Embryonic facial prominence (tissue), 1 donor: Measurements from ENCODE around the gene PCBP3.
"Not testable (repeated sequence)": the region's sequence is repeated elsewhere in the genome, so short reads cannot be mapped to it uniquely, and the experiment has no call there.

Source experiments
- DNase-seq: peaks from one replicate; pipeline ENCODE4 v3.0.0-alpha.2; 2016; ENCODE audit errors: extremely low spot score

Gene PCBP3

DNA sequence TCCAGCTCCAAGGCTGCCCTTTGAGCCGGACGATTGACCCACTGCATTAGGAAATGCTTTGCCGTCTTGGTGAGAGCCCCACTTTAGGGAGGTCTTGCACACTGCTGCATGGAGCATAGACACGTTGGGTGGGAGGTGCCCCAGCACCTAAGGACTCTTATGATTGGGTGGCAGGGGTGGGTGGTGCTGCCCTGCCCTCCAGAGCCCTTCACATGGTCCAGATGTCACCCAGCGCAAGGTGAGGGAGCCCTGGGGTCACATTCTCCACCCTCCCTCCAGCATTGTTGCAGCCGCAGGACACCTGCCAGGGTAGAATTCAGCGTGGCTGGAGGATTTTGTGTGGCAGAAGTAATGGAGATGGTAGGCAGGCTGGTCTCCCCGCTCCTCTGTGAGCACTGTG, 200.7 kb downstream of the PCBP3 start:
- no peak for DNase-seq

DNA sequence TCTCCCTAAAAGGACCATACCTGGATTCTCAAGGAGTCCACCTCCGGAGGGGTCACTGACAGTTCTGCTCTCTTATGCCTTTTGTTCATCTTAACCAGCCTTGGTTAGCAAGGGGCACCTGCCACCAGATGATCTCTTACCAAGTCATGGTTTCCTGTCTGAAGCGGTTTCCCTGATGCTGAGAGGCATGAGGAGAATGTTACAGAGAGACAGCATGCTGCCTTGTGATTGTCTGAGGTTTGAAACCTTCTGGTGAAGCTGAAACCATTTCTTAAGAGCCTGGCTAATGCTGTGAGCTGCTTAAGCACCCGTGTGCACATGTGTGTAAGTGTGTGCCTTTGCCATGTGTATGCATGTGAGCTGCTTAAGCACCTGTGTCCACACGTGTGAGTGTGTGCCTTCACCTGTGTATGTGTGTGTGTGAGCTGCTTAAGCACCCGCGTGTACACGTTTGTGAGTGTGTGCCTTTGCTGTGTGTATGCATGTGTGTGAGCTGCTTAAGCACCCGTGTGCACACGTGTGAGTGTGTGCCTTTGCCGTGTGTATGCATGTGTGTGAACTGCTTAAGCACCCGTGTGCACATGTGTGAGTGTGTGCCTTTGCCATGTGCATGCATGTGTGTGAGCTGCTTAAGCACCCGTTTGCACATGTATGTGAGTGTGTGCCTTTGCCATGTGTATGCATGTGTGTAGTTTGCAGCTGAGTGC, 201.7 kb downstream of the PCBP3 start:
- no peak for DNase-seq

DNA sequence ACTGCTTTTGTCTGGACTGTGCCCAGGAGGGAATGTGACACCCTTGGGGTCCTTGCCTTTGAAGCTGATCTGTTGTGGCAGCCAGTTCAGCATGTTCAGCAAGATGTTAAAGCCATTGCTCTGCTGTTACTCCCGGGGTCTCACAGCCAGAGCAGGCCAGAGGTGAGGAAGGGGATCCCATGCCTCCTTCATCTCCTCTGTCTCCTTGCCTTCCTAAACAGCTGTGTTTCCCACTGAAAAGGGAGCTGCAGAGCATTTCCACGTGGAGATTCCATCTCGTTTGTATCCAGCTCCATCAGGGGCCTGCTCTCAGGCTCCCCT, 202.2 kb downstream of the PCBP3 start:
- DNase-seq: no peak

DNA sequence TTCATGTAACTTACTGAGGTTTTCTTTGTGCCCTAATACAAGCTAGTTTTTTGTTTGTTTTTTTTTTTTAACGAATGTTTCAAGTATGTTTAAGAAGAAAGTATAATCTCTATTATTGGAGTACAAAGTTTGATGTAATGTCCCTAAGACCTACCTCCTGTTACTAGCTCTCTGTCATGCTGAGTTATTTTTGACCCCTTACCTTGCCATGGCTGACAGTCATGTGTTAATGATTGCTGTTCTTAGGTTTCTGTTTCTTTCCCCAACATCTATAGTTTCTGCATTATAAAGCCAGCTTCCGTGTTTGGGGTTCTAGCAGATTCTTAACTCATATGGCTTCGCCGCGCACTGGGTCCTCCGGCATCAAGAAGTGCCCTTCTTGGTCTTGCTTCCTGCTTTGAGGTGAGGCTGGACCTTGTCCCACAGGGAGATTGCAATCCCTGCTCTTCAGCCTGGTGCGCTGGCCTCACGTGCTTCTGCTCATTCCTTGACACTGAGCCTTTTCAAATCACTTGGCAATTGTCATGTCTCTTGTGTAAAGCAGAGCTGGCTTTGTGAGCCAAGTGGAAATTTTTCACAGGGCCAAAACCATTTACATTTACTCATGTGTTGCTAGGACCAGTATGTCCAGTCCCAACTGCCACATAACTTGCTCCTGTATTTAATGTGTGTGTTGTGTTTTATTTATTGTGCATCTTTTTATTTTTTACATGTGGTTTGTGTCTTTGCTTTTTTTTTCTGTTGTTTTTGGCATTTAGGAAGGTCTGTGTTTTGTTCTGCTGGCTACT, 203.0 kb downstream of the PCBP3 start:
- DNase-seq: no peak

DNA sequence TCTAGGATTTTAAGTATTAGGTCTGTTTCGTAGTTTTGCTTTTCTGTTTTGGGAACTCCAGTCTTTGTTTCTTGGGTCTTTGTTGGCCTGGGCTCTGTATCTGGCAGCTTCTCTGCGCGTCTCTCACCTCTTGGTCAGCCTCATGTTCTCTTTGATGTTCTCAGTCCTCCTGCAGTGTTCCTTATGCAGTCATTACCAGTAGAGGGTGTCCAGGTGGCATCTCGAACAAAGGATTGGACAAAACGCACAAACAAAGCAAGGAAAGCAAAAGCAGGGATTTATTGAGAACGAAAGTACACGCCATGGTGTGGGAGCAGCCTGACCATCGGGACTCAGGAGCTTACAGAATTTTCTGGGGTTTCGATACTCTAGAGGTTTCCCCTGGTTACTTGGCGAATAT, 204.3 kb downstream of the PCBP3 start:
- DNase-seq: no peak

DNA sequence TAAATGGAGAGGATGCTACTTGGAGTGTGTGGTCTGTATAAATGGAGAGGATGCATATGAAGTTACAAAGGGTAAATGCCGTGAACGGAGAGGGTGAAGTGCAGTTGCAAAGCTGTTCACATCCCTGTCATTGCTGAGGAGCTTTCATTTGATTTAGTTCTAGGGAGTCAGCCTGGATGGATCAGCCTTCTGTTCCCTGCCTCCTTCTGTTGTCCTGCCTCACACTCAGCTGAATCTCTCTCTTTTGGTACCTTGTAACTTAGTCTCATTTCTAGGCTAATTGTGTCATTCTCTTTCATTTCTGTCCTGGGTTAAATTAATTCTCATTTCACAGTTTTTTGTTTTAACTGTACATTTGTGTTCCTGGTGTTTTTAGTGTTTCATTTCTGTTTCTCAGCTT, 204.8 kb downstream of the PCBP3 start:
- DNase-seq: no peak

DNA sequence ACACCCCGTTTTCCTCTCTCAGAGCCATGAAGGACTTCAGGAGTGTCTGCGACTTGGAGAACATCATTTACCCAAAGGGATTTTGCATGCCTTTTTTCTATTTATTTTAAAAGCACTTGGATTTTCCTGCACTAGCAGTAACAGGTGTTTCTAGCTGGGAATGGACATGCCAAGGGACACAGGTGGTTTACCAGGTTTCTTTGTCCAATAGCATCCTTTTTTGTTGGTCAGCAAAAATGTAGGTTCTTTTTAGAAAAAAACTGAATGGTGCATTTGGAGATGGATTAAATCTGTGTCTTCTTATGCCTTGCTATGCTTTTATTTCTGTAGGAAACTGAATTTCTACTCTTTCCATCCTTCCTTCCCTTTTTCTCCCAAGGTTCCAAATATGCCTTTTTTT, 205.3 kb downstream of the PCBP3 start:
- DNase-seq: no peak

DNA sequence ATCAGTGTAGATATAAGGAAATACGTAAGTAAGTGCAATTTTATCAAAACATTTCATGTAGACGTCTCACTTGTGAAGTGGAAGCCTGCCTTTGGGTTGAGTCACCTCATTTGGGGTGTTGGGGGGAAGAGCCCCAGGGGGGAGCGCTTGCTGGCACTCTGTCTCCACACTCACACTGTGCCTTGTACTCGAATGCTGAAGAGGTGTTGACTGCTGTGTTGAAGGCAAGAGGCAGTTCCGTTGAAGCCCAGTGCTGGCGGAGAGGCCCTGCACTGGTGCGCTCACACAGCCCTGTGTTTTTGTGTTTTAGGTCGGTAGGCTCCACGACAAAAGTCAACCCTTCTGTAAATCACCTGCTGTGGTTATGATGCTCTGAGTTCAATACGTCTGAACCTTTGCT, 206.1 kb downstream of the PCBP3 start:
- no peak for DNase-seq

DNA sequence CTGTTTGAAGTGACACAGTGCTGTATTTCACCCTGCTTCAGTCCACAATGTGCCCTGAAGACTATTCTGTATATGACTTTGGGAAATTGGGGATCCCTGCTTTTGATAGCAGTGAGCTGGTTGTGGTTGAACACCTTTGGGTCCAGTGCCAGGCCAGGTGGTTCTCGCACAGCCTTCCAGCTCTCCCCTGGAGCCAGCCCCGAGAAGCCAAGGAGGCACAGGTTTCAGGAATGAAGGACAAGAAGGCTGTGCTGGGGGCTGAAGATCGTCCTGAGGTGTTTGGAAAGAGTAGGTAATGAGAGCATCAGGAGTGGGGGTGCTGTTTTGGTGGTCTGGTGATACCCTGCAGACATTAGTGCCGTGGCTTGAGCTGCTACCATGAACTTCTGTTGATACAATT, 206.7 kb downstream of the PCBP3 start:
- DNase-seq: no peak

DNA sequence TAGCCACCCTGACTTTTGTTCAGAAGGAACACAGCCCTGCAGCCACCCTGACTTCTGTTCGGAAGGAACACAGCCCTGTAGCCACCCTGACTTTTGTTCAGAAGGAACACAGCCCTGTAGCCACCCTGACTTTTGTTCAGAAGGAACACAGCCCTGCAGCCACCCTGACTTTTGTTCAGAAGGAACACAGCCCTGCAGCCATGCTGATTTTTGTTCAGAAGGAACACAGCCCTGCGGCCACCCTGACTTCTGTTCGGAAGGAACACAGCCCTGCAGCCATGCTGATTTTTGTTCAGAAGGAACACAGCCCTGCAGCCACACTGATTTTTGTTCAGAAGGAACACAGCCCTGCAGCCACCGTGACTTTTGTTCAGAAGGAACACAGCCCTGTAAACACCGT, 208.9 kb downstream of the PCBP3 start:
- DNase-seq: not testable (repeated sequence)

DNA sequence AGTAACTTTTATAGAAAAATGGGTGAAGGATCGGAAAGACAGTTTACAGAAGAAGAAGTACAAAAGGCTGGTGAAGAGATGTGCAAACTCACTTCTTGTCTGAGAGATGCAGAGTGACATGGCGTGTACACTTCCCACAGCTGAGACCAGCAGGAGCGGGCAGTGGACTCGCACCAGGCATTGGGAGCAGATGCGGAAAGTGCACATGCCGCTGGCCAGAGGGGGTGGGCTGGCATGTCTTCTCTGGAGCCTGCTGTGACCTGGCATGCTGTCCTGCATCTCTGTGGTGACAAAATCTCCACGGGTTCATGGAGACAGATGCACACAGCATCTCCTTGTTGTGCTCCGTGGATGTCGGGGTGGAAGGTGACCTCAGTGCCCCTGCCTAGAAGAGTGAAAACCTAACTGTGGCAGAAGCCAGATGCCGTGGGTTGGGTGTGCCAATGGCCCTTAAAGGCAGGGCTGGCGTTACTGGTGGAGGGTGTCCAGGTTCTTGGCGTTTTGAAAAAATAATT, 209.4 kb downstream of the PCBP3 start:
- DNase-seq: no peak

DNA sequence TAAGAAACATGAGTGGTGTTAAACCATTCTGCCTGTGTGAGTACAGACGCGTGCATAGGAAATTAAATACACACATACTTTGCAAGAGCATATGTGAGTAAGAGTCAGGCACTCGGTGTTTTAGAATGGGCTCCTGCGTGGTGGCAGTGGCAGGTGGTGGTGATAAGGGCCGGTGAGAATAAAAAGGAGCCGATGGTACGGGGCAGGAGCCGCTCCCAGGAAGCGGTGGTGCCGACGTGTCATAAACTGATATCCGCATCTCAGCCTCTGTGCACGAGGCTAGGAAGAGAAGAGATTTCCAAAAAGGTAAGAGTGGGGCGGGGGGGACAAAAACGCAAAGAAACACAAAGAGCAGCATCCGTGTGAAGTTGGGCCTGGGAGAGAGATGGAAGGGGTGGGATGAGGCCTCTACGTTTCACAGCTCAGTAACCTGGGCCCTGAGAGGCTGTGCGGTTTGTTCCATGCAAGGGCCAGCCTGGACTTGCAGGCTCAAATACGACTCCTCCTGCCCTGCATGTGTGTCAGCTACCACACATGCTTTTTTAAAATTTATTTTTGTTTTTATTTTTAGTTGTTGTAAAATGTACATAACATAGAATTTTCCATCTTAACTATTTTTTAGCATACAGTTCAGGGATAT, 210.3 kb downstream of the PCBP3 start:
- no peak for DNase-seq

DNA sequence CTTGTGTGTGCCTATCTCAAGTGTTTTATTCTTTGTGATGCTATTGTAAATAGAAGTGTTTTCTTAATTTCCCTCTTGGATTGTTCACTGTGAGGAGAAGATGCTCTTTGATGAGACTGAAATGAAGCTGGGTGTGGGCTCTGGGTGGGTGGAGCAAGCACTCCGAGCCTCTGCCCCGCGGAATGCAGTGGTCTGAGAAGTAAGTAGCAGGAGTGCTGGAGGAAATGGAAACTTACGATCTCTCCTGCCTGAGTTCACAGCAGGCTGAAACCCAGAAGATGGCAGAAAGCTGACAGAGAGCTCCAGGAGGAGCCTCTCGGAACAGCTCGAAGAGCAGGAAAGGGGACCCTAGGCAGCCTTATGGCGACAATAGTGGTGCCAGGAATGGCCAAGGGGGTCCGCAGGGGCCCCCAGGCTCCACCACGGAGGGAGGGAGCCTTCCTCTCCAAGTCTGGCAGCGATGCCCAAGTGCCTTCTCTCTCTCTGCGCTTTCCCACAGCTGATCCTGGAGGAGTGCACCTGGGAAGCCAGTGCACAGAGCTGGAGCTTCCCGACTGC, 211.2 kb downstream of the PCBP3 start:
- no peak for DNase-seq

DNA sequence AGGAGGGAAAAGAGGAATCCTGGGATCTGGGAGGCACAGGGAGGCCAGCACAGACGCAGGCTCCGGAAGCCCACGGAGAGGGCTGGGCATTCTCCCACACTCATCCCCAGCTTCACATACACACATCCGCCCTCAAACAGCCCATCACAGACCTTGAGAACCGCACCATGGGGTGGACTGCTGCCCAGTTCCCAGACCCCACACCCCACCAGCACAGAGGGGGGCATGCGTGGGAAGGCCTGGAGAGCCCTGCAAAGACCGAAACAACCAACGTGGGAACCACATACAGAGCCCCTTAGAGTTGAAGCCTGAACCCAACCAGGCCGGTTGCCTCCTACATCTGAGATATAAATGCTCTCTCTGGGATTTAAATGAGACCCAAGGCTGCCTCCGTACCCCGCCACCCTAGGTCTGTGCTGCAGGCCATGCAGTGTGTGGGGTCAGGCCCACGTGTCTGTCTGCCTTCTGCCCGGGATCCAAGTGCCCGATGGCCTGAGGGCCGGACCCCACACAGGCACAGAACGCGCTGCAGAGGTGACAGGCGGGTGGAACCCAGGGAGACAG, 211.8 kb downstream of the PCBP3 start:
- DNase-seq: no peak

DNA sequence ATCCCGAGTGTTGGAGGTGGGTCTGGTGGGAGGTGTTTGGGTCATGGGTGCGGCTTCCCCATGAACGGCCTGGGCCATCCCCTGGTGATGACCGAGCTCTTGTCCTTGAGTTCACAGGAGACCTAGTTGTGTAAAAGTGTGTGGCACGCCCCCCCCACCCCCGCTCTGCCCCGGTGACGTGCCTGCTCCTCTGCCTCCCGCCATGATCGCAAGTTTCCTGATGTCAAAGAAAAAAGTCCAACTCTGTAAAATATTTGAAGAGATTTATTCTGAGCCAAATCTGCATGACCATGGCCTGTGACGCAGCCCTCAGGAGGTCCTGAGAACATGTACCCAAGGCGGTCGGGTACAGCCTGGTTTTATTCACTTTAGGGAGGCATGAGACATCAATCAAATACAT, 212.9 kb downstream of the PCBP3 start:
- DNase-seq: no peak

DNA sequence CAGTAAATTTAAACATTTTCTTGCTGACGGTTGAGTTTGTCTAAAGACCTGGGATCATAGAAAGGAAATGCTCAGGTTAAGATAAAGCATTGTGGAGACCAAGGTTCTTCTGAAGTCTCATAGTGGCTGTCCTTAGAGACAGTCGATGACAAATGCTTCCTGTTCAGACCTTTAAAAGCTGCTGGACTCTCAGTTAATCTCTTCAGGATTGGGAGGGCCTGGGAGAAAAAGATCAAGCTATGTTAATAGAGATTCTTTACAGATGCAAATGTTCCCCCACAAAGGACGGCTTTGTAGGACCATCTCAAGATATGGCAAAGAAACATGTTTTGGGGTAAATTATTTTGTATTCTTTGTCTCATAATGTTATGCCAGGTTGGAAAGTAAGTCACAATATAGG, 213.4 kb downstream of the PCBP3 start:
- DNase-seq: no peak

DNA sequence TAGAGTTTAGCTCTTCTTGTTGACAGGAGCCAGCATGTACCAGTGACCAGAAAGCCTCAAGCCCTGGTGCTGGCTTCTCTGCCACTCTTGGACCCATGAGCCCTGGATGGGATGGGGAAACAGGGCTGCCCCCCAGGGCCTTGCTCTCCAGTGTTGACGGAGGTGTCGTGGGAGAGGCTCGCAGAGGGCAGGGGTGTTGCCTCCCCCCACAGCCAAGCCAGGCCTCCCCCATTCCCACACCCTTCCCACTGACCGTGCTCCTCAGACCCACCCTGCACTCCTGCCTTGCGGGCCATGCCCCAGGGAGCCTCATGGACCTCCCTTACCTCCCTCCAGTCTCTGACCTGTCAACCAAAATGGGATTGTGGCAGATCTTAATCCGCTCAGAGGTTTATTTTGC, 214.2 kb downstream of the PCBP3 start:
- DNase-seq: no peak

DNA sequence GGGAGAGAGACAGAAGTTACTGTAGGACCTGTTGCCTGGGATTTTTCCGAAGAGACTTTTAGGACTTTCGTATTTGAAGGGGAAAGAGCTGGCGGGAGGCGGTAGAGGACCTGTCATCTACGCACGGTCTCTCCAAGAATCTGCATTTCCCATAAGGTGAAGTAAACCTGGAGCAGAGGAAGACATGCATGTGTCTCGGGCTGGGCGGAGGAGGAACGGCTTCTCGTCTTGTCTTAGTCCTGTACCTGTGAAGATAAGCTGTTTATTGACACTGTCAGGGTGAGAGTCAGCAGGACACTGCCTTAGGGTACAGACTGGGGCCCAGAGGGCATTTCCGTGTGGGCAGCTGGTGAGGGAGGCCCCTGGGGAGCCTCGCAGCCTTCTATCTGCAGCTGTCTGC, 214.7 kb downstream of the PCBP3 start:
- DNase-seq: no peak

DNA sequence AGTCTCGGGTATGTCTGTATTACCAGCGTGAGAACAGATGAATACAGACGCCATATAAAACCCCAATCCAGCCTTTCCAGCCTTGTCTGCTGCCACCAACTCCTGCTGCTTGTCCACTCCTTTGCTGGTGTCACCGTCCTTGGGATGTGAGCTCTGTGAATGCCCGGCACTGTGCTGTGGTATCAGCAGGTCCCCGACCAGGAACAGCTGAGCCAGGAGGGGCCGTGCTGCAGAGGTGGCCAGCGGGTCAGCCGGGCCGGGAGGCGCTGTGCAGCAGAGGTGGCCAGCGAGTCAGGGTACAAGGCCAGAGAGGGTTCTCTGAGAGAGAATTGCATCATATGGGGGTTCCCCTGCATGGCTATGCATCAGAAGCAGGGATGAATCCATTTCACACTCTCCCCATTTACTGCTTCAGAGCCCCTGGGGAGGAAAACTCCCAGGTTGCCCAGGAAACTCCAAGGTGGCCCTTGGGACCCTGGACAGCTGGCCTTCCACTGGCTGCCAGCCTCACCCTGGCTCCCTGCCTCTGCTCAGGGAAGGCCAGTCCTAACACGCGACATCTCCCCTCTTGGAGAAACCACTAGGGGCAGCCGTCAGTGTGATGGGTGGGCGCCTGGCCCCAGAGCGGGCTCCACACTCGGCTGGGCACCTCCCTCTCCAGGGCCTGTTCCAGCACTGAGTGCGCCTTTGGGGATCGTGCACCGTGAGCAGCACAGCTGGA, 215.7 kb downstream of the PCBP3 start:
- no peak for DNase-seq

DNA sequence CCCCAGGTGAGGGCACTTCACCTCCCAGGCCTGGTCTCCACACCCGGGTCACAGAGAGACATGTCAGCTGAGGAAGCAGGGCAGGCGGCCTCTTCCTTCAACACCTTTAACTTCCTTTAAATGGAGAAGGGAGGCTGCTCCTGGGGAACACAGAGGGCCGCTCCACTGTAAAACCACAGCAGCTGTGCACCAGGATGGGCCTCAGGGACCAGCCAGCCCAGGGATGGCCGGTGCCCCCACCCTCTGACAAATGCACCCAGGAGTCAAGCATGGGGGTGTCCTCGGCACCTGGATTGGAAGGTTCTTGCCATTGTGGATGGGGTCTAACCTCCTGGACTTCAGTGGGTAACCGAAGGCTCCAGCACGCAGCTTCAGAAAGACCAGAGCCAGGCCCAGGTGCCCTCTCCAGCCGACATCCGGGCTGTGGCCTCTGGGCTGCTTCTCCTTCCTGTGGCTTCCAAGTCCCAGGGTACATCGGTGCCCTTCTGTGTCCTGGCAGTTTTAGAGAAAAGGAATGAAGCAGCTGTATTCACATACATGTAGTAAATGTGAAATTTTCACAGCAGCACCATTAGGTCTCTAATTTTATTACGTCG, 216.3 kb downstream of the PCBP3 start:
- no peak for DNase-seq

DNA sequence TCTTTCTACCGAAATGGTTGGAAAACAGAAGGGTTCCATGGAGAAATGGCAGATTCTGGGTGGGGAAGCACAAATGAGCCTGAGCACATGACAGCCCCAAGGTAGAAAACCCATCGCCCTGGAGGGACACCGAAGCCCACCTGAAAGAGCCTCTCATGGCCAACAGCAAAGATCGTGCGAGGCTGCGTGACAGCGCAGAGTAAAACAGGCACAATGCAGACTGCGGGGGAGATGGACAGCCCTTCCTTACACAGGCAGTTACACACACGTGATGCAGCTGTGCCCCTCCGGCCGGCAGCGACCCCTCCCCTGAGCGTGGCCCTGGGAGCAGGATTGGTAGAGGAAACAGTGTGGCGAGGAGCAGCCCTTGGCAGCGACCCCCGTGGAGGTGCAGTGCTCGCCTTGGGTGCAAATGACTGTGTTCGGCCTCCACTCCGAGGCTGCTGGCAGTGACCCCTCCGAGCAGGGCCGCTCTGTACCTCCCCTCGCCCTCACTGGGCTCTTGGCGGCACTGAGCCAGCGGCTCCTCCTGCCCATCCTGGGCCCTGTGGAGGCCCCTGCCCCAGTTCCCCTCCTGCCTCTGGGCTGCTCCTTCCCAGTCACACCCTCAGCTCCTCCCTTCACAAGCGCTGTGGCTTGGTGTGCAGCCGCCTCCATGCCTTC, 217.1 kb downstream of the PCBP3 start:
- DNase-seq: no peak
